ENCODE data around the gene PLEKHM1.

The PLEKHM1 gene

DNA sequence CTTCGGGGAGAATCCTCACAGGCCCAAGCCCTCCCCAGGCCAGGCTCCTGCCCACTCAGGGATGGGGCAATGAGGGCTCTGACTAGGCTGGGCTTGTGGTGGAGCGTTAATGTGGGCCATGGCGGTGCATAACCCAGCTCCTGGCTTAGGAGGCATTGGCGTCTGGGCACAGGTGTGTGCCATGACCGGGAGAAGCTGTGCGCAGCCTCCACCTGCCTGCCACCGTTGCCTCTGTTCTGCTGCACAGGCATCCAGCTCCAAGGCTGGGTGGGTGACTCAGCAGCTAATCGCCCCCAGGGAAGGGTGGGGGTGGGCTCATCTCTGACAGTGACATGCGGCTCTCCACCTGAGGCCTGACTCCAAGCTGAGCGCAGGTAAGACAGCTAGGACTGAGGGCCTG, 54.4 kb downstream of the PLEKHM1 start:
- in situ Hi-C loops (cut with HindIII; ENCODE audit: low sequenced_read_pairs), result no loop called here
- TF ChIP-seq, protein P1, sequence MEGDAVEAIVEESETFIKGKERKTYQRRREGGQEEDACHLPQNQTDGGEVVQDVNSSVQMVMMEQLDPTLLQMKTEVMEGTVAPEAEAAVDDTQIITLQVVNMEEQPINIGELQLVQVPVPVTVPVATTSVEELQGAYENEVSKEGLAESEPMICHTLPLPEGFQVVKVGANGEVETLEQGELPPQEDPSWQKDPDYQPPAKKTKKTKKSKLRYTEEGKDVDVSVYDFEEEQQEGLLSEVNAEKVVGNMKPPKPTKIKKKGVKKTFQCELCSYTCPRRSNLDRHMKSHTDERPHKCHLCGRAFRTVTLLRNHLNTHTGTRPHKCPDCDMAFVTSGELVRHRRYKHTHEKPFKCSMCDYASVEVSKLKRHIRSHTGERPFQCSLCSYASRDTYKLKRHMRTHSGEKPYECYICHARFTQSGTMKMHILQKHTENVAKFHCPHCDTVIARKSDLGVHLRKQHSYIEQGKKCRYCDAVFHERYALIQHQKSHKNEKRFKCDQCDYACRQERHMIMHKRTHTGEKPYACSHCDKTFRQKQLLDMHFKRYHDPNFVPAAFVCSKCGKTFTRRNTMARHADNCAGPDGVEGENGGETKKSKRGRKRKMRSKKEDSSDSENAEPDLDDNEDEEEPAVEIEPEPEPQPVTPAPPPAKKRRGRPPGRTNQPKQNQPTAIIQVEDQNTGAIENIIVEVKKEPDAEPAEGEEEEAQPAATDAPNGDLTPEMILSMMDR (IDR thresholded peaks at IDR 0.05; ENCODE audit: low read depth, low read length), result no peak
- H3K4me3 ChIP-seq (ENCODE audit: low read depth, low read length), result no peak overlapping the region
- no peak for DNase-seq (ENCODE audit: low read depth, low spot score)

DNA sequence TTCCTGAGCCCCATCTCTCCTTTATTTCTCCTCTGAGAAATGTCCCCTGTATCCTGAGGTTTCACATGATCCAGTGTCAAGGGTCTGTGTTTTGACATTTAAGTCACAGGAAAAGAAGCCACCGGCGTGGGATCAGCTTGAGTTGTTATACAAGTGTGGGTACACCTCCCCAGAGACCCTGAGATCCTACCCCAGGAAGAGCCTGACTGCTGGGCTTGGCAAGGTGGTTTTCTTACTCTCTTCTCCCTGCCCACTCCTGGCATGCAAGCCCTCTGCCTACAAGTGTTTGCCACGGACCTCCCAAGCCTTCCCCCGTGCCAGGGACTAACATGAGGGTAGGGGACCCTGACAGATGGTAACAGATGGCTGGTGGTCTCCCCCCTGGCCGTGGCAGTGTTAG, 55.0 kb downstream of the PLEKHM1 start:
- DNase-seq (ENCODE audit: low read depth, low spot score), result no peak
- TF ChIP-seq, protein P1 (IDR thresholded peaks at IDR 0.05; ENCODE audit: low read depth, low read length), result no peak
- in situ Hi-C loops (cut with HindIII; ENCODE audit: low sequenced_read_pairs), result no loop called here
- H3K4me3 ChIP-seq (ENCODE audit: low read depth, low read length), result no peak overlapping the region

DNA sequence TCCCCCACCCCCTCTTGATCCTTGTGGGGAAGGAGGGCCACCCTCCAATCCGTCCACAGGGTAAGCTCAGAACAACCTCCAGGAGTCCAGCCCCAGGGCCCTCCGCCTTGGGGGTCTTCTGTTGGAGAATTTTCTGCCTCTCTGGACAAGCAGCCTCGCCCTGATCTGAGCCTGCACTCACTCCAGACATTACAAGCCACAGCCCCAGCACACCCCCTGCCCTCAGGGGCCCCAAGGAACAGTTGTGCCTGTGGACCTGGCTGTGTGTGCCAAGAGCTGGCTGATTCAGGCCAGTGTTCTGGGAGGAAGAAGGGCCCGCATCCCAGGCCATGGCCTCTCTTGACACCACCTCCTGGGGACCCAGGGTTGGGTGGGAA, 57.4 kb downstream of the PLEKHM1 start:
- TF ChIP-seq, protein P1 (IDR thresholded peaks at IDR 0.05; ENCODE audit: low read depth, low read length), result no peak
- no peak for DNase-seq (ENCODE audit: low read depth, low spot score)
- H3K4me3 ChIP-seq (ENCODE audit: low read depth, low read length), result no peak overlapping the region
- in situ Hi-C loops (cut with HindIII; ENCODE audit: low sequenced_read_pairs), result no loop called here

DNA sequence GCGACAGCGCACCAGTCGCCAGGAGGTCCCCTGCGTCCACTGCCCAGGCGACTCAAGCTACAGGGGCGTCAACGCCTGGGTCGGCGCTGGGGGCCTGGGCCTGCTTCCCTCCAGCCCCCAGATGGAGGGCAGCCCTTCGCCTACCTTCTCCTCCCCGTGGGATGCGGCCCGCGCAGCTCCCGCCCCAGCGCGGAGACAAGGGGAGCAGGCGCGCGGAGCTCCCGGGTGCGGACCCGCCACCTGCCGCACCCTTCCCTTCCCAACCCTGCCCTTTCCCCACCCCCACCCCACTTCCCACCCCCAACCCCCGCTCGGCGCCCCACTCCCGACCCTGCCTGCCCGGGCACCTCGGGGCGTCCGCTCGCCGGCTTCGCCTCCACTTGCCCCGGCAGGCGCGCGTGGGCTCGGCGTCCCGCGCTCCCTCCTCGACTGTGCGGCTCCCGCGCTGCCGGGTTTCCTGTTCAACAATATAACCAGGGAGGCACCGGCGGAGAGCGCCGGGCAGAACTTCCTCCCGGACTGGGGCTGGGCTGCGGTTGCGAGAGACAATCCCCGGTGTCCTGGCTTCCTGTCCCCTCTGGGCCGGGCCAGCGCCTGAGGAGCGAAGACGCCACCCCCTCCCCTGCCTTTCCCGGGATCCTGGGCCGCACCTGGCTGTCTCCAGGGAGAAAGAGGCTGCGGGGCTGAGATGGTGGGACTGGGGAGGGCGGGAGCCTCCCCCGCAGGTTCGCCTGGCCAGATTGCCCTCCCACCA, 57.9 kb downstream of the PLEKHM1 start, which contains the start of gene ARHGAP27:
ARHGAP27 (minus strand) TSS at position 466 of the 754 bp plus-strand sequence. CDS start 2,591 bp downstream, outside the sequence.
- DNase-seq (ENCODE audit: low read depth, low spot score), result no peak
- TF ChIP-seq, protein P1 (IDR thresholded peaks at IDR 0.05; ENCODE audit: low read depth, low read length), result no peak
- H3K4me3 ChIP-seq (ENCODE audit: low read depth, low read length), result peak within 1 kb of the TSS; percentile 35
- in situ Hi-C loops (cut with HindIII; ENCODE audit: low sequenced_read_pairs), result no loop called here

DNA sequence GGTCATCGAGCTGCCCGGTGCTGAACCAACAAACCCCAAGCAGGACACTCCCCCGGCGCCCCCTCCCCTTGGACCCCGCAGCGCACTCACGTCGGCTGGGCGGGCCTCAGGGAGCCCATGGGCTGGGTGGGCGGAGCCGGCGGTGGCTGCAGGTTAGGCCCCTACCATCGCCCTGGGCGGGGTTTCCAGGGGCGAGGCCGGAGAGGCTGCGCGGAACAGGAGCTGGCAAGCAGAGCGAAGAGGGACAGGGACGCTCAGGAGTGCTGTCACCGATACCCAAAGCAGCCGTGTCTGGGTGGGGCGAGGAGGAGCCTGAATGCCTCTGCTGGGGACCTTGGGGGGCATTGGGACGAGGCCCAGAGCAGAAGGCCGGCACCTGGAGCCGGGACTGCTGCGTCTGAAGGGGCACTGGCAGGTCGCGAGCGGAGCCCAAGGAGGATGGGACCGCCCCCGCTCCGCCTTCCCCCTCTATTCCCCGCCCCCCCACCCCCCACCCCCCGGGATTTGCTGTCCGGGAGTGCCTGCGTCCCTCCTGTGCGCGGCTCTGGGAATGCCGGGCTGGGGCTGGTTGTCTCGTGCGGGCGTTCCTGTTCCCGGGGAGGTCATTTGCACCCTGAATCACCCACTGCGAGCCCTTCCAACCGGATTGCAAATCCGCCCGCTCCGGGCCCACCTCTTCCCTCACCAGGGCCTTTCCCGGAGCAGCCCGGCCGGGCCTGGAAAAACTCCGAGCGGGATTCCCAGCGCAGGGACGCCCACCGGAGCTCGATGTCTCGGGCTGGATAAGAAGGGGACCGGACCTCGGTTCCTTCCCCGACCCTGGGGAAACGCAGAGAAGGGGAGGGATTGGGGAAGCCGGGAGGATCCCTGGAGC, 58.8 kb downstream of the PLEKHM1 start:
- no peak for DNase-seq (ENCODE audit: low read depth, low spot score)
- in situ Hi-C loops (cut with HindIII; ENCODE audit: low sequenced_read_pairs), result no loop called here
- peak overlapping the region; percentile 35 for H3K4me3 ChIP-seq (ENCODE audit: low read depth, low read length)

More for the DNA sequence above, 58.8 kb downstream of the PLEKHM1 start:
- TF ChIP-seq, protein P1 (IDR thresholded peaks at IDR 0.05; ENCODE audit: low read depth, low read length), result no peak

Data from astrocyte of the spinal cord (primary cell).